Peyer's patch (tissue), 4 donors: ENCODE data around the gene RAPH1.

ENCODE experiments used
- POLR2A ChIP-seq, 2 donors: fragments of 450-650 bp; IDR thresholded peaks; one replicate each; pipeline ENCODE4 v1.5.1; 2017; ENCODE audit warnings: antibody characterized with exemption in 2 of 2, mild to moderate bottlenecking in 2 of 2, moderate library complexity in 2 of 2
- TF ChIP-seq, protein P1 (sequence below), 6 experiments: fragments of 450-650 bp in 4 of 6; fragments of 200-600 bp in 2 of 6; sonication (generic) in 1 of 6; IDR thresholded peaks; one replicate each; pipeline ENCODE4 v1.5.1; 2017 to 2019; ENCODE audit warnings: antibody characterized with exemption in 6 of 6, mild to moderate bottlenecking in 3 of 6, moderate library complexity in 1 of 6

DNA sequence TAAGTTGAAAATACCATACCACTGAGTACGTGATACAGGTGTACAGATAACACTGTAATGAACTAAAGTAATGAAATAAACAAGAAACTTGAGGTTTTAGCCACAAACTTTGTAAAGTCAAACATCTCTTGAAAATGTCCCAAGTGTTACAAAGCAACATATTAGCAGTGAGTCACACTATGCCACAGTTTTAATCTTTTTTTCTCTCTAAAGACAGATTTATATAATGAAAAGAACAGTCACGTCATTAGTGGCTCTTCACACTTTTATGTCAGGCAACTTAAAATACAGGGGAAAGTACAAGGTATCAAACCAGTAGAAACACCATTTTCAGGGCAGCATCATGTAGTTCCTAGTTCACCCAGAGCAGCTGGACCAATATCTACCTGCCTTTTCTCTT lies 42.1 kb downstream of the RAPH1 start:
- TF ChIP-seq, protein P1, sequence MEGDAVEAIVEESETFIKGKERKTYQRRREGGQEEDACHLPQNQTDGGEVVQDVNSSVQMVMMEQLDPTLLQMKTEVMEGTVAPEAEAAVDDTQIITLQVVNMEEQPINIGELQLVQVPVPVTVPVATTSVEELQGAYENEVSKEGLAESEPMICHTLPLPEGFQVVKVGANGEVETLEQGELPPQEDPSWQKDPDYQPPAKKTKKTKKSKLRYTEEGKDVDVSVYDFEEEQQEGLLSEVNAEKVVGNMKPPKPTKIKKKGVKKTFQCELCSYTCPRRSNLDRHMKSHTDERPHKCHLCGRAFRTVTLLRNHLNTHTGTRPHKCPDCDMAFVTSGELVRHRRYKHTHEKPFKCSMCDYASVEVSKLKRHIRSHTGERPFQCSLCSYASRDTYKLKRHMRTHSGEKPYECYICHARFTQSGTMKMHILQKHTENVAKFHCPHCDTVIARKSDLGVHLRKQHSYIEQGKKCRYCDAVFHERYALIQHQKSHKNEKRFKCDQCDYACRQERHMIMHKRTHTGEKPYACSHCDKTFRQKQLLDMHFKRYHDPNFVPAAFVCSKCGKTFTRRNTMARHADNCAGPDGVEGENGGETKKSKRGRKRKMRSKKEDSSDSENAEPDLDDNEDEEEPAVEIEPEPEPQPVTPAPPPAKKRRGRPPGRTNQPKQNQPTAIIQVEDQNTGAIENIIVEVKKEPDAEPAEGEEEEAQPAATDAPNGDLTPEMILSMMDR (IDR thresholded peaks at IDR 0.05): no peak
- no peak for TF ChIP-seq POLR2A (IDR thresholded peaks at IDR 0.05)
